Measurements from ENCODE around the gene GNAS.

Gene GNAS

DNA sequence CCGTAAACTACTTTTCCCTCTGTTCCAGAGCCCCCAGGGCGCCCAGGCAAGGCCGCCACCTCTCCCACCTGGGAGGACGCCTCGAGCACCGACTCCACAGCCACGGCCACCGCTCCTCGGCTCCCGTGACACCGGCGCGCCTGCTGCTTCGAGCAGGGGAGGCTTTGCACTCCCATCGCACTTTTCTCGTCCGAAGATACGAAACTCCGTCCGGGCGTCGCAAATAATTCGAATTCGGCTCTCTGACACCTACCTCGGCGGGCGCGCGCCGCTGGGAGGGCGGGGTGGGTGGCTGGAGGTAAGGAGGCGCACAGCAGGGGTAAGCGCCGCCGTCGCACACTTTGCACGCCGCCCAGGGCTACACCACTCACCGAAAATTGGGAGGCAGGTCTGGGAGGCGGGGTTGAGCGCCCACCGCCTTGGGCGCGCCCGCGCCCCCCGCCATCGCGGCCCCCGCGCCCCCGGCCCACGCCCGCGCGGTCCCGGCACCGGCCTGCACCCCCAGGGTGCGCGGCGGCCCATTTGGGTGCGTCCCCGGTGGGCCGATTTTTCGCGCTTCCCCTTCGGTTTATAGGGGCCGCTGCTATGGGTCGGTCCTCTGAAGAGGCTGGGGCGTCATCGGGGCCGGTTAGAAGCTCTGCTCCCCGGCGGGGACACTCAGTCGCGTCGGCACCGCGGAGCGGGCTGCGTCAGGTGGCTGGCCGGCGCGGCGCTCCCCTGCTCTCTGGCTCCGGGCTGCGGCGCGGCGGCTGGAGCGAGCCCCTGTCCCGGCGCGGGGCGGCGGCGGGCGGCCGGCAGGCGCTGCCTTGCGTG is 36.2 kb downstream of the GNAS start:
- H3K27me3 ChIP-seq (ENCODE audit: control insufficient read depth, insufficient read depth, low read length), result no peaks in the 10 kb centered on the region
- peaks cover 10% of the 10 kb centered on the region for H3K4me1 ChIP-seq (ENCODE audit: control insufficient read depth, low read depth, low read length)
- peak overlapping the region; percentile 79 for H3K4me3 ChIP-seq (ENCODE audit: low read length)
- H3K9ac ChIP-seq (ENCODE audit: low read length), result peak overlapping the region; percentile 6
- H3K36me3 ChIP-seq (ENCODE audit: control insufficient read depth, low read depth, low read length), result peaks cover 5% of the 10 kb centered on the region
- H3K27ac ChIP-seq (ENCODE audit: low read length), result no peak overlapping the region
- H3K9me3 ChIP-seq (ENCODE audit: control insufficient read depth, low read depth, low read length), result no peaks in the 10 kb centered on the region

DNA sequence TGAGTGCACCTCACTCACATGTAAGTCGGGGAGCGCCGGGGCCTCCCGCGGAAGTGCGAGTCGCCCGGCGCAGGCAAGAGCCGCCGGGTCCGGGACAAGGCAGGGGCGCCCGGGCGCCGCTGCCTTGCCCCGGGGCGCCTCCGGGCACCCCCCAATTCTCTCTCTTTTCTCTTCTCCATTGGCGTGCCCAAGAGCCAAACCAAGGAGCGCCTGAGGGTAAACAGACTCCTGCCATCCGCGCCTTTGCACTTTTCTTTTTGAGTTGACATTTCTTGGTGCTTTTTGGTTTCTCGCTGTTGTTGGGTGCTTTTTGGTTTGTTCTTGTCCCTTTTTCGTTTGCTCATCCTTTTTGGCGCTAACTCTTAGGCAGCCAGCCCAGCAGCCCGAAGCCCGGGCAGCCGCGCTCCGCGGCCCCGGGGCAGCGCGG is 36.8 kb downstream of the GNAS start:
- Histone ChIP-seq H3K9me3 (ENCODE audit: control insufficient read depth, low read depth, low read length) (no peaks in the 10 kb centered on the region), H3K4me3 (ENCODE audit: low read length) (peak overlapping the region; percentile 72), H3K36me3 (ENCODE audit: control insufficient read depth, low read depth, low read length) (peaks cover 5% of the 10 kb centered on the region), H3K27ac (ENCODE audit: low read length) (no peak overlapping the region), H3K9ac (ENCODE audit: low read length) (peak overlapping the region; percentile 32), H3K27me3 (ENCODE audit: control insufficient read depth, insufficient read depth, low read length) (no peaks in the 10 kb centered on the region), H3K4me1 (ENCODE audit: control insufficient read depth, low read depth, low read length) (peaks cover 12% of the 10 kb centered on the region)

DNA sequence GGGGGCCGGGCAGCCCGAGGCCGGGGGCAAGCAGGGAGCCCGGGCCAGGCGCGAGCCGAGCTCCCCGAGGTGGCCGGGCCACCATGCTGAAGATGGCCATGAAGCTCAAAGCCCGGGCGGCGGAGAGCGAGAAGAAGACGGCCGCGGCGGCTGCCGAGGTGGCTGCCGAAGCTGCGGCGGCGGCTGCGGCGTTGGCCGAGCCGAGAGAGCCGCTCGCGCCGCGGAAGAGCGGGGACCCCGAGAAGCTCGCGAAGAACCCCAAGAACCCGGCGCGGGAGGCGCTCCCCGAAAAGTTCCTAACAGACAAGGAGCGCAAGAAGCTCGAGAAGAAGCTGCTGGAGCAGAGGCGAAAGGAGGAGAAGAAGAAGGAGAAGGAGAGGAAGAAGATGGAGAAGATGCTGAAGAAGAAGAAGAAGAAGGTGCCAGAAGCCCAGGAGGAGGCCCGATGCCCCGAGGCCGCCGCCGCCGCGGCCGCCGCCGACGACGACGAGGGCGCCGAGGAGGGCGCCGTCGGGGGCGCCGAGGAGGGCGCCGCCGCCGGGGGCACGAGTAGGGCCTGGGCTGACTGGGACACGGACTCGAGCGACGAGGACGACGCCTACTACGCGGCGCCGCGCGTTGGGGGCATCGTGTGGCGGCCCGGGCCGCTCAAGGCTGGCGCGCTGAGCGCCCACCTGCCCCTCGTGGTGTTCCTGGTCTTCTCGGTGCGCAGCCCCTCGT is 37.4 kb downstream of the GNAS start:
- peaks cover 5% of the 10 kb centered on the region for H3K36me3 ChIP-seq (ENCODE audit: control insufficient read depth, low read depth, low read length)
- no peaks in the 10 kb centered on the region for H3K9me3 ChIP-seq (ENCODE audit: control insufficient read depth, low read depth, low read length)
- H3K4me3 ChIP-seq (ENCODE audit: low read length), result peak overlapping the region; percentile 72
- H3K9ac ChIP-seq (ENCODE audit: low read length), result peak overlapping the region; percentile 71
- no peak overlapping the region for H3K27ac ChIP-seq (ENCODE audit: low read length)
- no peaks in the 10 kb centered on the region for H3K27me3 ChIP-seq (ENCODE audit: control insufficient read depth, insufficient read depth, low read length)
- H3K4me1 ChIP-seq (ENCODE audit: control insufficient read depth, low read depth, low read length), result peaks cover 18% of the 10 kb centered on the region

DNA sequence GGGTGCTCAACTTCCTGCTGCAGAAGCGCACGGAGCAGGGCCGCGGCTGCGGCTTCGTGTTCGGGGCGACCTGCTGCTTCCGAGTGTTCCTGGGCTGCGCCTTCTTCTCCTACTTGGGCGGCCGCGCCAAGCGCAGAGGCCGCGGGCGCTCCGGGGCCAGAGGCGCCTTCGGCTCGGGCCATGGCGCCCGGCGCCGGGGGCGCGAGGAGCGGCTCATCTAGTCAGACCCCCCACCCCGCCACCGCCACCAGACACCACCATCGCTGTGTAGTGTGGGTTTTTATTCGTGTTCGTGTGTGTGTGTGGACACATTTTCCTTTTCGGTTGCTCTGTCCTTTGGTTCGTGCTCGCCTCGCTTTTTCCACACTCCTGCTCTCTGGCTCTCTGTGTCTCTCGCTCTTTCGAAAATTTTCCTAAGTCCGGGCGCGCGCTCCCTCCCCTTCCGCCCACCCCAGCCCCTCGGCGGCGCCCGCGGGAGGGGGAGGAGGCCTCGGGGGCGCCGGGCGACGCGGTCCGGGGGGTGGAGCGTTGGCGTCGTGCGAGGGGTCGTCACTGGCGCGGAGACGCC is 38.1 kb downstream of the GNAS start:
- H3K27me3 ChIP-seq (ENCODE audit: control insufficient read depth, insufficient read depth, low read length), result no peaks in the 10 kb centered on the region
- peaks cover 5% of the 10 kb centered on the region for H3K36me3 ChIP-seq (ENCODE audit: control insufficient read depth, low read depth, low read length)
- H3K9me3 ChIP-seq (ENCODE audit: control insufficient read depth, low read depth, low read length), result no peaks in the 10 kb centered on the region
- peak overlapping the region; percentile 72 for H3K4me3 ChIP-seq (ENCODE audit: low read length)
- H3K4me1 ChIP-seq (ENCODE audit: control insufficient read depth, low read depth, low read length), result peaks cover 25% of the 10 kb centered on the region
- H3K9ac ChIP-seq (ENCODE audit: low read length), result peak overlapping the region; percentile 71
- no peak overlapping the region for H3K27ac ChIP-seq (ENCODE audit: low read length)

DNA sequence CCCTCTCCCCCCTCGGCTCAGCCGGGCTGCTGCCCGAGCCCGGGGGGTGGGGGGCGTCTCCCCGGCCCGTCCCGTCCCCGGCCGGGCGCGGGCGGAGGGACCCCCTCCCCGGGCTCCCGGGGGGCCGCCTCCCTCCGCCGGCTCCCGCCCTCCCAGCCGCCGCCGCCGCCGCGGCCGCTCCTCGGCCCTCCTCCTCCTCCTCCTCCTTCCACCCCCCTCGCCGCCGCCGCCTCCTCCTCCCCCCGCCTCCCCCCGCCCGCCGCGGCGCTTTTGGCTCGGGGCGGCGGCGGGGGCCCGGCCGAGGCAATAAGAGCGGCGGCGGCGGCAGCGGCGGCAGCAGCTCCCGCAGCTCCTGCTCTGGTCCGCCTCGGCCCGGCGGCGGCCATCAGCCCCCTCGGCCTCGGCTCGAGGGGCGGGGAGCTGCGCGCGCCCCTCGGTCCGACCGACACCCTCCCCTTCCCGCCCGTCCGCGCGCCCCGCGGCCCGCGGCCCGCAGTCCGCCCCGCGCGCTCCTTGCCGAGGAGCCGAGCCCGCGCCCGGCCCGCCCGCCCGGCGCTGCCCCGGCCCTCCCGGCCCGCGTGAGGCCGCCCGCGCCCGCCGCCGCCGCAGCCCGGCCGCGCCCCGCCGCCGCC is 38.7 kb downstream of the GNAS start:
- peak overlapping the region; percentile 72 for H3K4me3 ChIP-seq (ENCODE audit: low read length)
- H3K36me3 ChIP-seq (ENCODE audit: control insufficient read depth, low read depth, low read length), result peaks cover 8% of the 10 kb centered on the region
- H3K9me3 ChIP-seq (ENCODE audit: control insufficient read depth, low read depth, low read length), result no peaks in the 10 kb centered on the region
- peaks cover 31% of the 10 kb centered on the region for H3K4me1 ChIP-seq (ENCODE audit: control insufficient read depth, low read depth, low read length)
- no peaks in the 10 kb centered on the region for H3K27me3 ChIP-seq (ENCODE audit: control insufficient read depth, insufficient read depth, low read length)
- H3K9ac ChIP-seq (ENCODE audit: low read length), result no peak overlapping the region
- H3K27ac ChIP-seq (ENCODE audit: low read length), result no peak overlapping the region

DNA sequence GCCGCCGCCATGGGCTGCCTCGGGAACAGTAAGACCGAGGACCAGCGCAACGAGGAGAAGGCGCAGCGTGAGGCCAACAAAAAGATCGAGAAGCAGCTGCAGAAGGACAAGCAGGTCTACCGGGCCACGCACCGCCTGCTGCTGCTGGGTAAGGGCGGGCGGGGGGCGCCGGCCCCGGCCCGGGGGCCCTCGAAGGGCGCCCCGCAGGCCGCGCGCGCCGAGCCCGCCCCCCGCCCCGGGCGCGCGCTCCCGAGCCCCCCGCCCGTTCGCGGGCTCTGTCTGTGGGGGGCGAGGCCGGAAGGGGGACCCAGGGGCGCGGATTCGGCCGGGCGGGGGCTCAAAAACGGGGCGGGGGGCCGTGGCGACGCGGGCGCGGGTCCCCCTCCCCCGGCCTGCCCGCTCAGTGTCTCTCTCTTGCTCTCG is 39.2 kb downstream of the GNAS start:
- H3K9ac ChIP-seq (ENCODE audit: low read length), result peak overlapping the region; percentile 93
- H3K4me1 ChIP-seq (ENCODE audit: control insufficient read depth, low read depth, low read length), result peaks cover 36% of the 10 kb centered on the region
- peak overlapping the region; percentile 90 for H3K4me3 ChIP-seq (ENCODE audit: low read length)
- H3K36me3 ChIP-seq (ENCODE audit: control insufficient read depth, low read depth, low read length), result peaks cover 12% of the 10 kb centered on the region
- no peaks in the 10 kb centered on the region for H3K27me3 ChIP-seq (ENCODE audit: control insufficient read depth, insufficient read depth, low read length)
- H3K27ac ChIP-seq (ENCODE audit: low read length), result peak overlapping the region; percentile 53
- H3K9me3 ChIP-seq (ENCODE audit: control insufficient read depth, low read depth, low read length), result no peaks in the 10 kb centered on the region

DNA sequence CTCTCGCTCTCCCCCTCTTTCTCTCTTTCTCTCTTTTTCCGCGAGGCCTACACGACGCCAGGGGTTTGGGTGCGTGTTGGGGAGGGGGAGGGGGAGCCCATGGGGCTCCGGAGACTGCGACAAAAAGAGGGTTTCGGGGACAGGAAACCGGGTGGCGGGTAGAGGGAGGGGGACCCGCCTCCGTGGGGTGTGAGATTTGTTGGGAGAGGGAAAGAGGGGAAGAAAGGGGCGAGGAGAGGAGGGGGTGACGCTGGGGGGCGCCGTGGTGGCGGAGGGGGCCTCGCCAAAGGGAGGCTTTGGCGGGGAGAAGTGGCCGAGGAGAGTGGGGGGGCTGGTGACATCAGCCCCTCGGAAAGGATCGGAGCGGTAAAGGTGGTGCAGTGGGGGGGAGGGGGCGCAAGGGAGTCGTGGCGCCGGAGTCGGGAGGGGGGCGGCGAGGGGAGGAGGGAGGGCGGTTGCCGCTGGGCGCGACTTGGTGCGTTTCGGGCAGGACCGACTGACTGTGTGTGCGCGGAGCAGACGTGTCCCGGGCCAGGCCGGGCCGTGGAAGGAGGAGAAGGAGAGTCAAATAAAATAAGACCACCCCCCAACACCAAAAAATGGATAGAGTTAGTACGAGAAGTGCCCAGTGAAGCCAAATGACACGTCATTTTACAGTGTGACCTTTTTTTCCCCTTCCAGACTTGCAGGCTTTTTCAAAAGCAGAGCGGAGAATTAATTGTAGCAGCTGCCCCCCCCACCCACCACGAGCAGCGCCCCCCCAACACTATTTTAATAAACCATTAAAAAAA is 39.8 kb downstream of the GNAS start:
- no peaks in the 10 kb centered on the region for H3K27me3 ChIP-seq (ENCODE audit: control insufficient read depth, insufficient read depth, low read length)
- H3K4me1 ChIP-seq (ENCODE audit: control insufficient read depth, low read depth, low read length), result peaks cover 42% of the 10 kb centered on the region
- H3K27ac ChIP-seq (ENCODE audit: low read length), result peak overlapping the region; percentile 53
- H3K4me3 ChIP-seq (ENCODE audit: low read length), result peak overlapping the region; percentile 90
- H3K36me3 ChIP-seq (ENCODE audit: control insufficient read depth, low read depth, low read length), result peaks cover 13% of the 10 kb centered on the region
- peak overlapping the region; percentile 93 for H3K9ac ChIP-seq (ENCODE audit: low read length)
- no peaks in the 10 kb centered on the region for H3K9me3 ChIP-seq (ENCODE audit: control insufficient read depth, low read depth, low read length)

DNA sequence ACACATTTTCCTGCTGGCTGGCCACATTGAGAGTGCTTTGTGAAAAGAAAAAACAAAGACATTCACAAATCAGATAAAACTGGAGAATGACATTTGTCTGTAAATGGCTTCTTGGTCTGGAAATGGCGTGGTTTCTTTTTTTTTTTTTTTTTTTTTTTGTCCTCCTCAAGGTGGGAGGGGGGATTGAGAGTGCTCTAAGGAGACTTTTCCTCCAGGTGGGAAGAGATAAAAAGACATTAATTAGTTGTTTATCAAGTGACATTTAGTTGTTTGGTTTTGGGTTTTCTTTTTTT is 40.4 kb downstream of the GNAS start:
- Histone ChIP-seq H3K4me3 (ENCODE audit: low read length) (peak overlapping the region; percentile 90), H3K9me3 (ENCODE audit: control insufficient read depth, low read depth, low read length) (no peaks in the 10 kb centered on the region), H3K27ac (ENCODE audit: low read length) (no peak overlapping the region), H3K9ac (ENCODE audit: low read length) (peak overlapping the region; percentile 93), H3K27me3 (ENCODE audit: control insufficient read depth, insufficient read depth, low read length) (no peaks in the 10 kb centered on the region), H3K4me1 (ENCODE audit: control insufficient read depth, low read depth, low read length) (peaks cover 48% of the 10 kb centered on the region), H3K36me3 (ENCODE audit: control insufficient read depth, low read depth, low read length) (peaks cover 17% of the 10 kb centered on the region)

DNA sequence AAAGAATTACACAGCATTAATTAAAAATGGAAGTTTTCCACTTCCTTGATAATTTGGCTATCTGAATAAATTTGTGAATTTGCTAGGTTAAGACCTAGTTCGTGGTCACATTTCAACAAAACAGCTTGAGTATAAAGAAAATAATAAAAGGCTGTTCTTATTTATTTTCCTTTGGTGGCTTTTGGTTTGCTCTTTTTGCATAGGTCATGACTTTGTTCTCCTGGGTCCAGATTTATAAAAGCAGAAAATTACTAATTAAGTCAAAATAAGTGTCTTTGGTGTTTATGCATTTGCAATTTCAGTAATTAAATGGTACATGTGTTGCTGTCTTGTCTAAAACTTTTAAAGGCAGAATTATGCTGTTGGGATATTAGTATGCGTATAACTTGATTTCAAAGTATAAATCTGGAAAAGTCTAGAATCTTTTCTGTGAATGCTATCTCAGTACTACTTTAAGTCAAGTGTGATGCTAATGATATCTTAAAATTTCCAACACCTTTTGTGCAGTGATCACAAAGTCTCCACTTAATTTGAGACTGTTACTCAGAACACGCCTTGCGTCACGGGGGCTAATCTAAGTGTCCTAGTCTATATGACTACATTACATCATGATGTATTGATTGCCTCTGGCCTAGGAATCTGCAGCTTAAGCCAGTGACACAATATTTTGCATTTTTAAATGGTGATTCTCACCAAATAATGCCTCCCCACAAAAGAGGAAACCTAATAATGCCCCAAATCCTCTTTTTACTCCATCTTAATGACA is 41.0 kb downstream of the GNAS start:
- H3K4me3 ChIP-seq (ENCODE audit: low read length), result peak overlapping the region; percentile 90
- no peaks in the 10 kb centered on the region for H3K9me3 ChIP-seq (ENCODE audit: control insufficient read depth, low read depth, low read length)
- no peak overlapping the region for H3K27ac ChIP-seq (ENCODE audit: low read length)
- H3K4me1 ChIP-seq (ENCODE audit: control insufficient read depth, low read depth, low read length), result peaks cover 54% of the 10 kb centered on the region
- H3K27me3 ChIP-seq (ENCODE audit: control insufficient read depth, insufficient read depth, low read length), result no peaks in the 10 kb centered on the region
- peak overlapping the region; percentile 93 for H3K9ac ChIP-seq (ENCODE audit: low read length)
- H3K36me3 ChIP-seq (ENCODE audit: control insufficient read depth, low read depth, low read length), result peaks cover 20% of the 10 kb centered on the region

DNA sequence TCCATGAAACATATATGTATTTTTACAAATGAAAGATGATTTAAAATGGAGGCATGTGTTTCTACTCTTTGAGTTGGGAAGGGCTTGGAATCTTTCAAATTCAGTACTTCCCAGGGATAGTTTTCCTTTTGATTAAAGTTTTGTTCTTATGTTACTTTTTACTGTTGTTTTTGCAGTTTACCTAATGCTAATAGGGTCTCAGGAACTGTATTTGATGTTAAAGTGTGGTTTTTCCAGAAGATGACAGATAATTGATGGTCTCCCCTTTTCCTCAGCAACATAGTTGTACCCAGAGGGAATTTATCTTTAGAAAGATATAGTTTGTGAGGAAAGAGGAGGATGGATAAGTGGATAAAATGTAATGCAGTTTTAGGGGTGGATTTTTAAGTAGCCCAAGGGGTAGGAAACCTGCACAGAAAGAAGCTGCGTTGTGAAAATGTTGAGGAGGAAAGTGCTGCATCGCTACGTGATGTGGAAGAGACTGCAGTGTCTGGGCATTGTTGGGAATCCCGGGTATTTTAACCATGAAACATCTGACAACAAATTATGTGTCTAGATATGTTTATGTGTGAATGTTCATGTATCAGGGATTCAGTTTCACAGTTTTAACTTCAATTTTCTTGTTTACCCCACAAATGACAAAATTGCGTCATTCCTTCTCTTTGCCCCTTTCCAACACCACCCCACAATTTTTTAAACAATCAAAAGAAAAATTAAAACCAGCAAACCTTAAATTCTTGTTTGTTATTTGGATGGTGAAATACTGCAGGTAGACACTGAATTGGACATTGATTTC is 42.3 kb downstream of the GNAS start:
- Histone ChIP-seq H3K27ac (ENCODE audit: low read length) (peak overlapping the region; percentile 69), H3K27me3 (ENCODE audit: control insufficient read depth, insufficient read depth, low read length) (no peaks in the 10 kb centered on the region), H3K4me1 (ENCODE audit: control insufficient read depth, low read depth, low read length) (peaks cover 67% of the 10 kb centered on the region), H3K9me3 (ENCODE audit: control insufficient read depth, low read depth, low read length) (no peaks in the 10 kb centered on the region), H3K9ac (ENCODE audit: low read length) (peak overlapping the region; percentile 31), H3K36me3 (ENCODE audit: control insufficient read depth, low read depth, low read length) (peaks cover 31% of the 10 kb centered on the region), H3K4me3 (ENCODE audit: low read length) (peak overlapping the region; percentile 90)
